Panc1 (cell line): ENCODE measurements around the gene ZBTB7C. TPM values are rescaled to one million over a fixed set of nuclear protein-coding genes. Genes with fewer than 3 reads are reported as not detected.

Experiments used
- ATAC-seq: fragments of 200-7000 bp; cut with Tn5 transposase; 2 replicates; pipeline ENCODE4 v1.9.1; 2020; ENCODE audit warnings: mild to moderate bottlenecking, moderate library complexity
- BruUV-seq: library from RNA; stranded (reverse); fragments of 400-500 nt; replicated peaks from 2 replicates; lab custom pipeline; 2021; lab: Mats Ljungman, UMichigan
- CTCF ChIA-PET: fragments of 300-600 bp; sonication (Branson Sonifier 250); formaldehyde crosslinking; loops from one replicate; lab custom pipeline; 2022; ENCODE audit warnings: antibody characterized with exemption; lab: Charles Lee
- POLR2A ChIA-PET: fragments of 300-600 bp; sonication (Branson Sonifier 250); formaldehyde crosslinking; loops from one replicate; lab custom pipeline; 2022; ENCODE audit warnings: antibody characterized with exemption; lab: Charles Lee
- DNase-seq: peaks from one replicate; pipeline ENCODE4 v3.0.0-alpha.2; 2010; ENCODE audit warnings: low read depth, low spot score
- H3K27ac ChIP-seq: 2 replicates; pipeline ENCODE4 v1.5.1; 2011; ENCODE audit warnings: mild to moderate bottlenecking, low read length, inconsistent platforms
- H3K27me3 ChIP-seq: fragments of 200-500 bp; sonication (Bioruptor generic); 2 replicates; pipeline ENCODE4 v1.6.0; 2014; ENCODE audit warnings: low read length, inconsistent platforms; ENCODE audit not compliant: control insufficient read depth, insufficient read depth
- H3K36me3 ChIP-seq: fragments of 200-500 bp; sonication (Bioruptor generic); 2 replicates; pipeline ENCODE4 v1.5.1; 2014; ENCODE audit warnings: inconsistent platforms, mild to moderate bottlenecking, low read length, moderate library complexity; ENCODE audit not compliant: control insufficient read depth, insufficient read depth
- H3K4me1 ChIP-seq: 2 replicates; pipeline ENCODE4 v1.5.1; 2011; ENCODE audit warnings: inconsistent platforms, mild to moderate bottlenecking, low read length, moderate library complexity; ENCODE audit not compliant: control insufficient read depth, insufficient read depth
- H3K4me3 ChIP-seq, 2 experiments: 2 replicates each; pipeline ENCODE4 v1.5.1; 2011 to 2012; ENCODE audit warnings: low read depth in 2 of 2, low read length in 2 of 2, mild to moderate bottlenecking in 2 of 2, inconsistent platforms in 1 of 2, moderate library complexity in 1 of 2
- H3K9me3 ChIP-seq: fragments of 200-500 bp; sonication (Bioruptor generic); 2 replicates; pipeline ENCODE4 v1.5.1; 2014; ENCODE audit warnings: low read depth, mild to moderate bottlenecking, inconsistent platforms, low read length, moderate library complexity; ENCODE audit not compliant: control insufficient read depth, insufficient read depth
- CTCF ChIP-seq: fragments of 450-650 bp; IDR thresholded peaks from 2 replicates; pipeline ENCODE4 v1.5.1; 2017; ENCODE audit warnings: mild to moderate bottlenecking
- POLR2AphosphoS5 ChIP-seq: IDR thresholded peaks from 2 replicates; pipeline ENCODE4 v1.6.1; 2012; ENCODE audit warnings: mild to moderate bottlenecking, low read depth, low read length, moderate library complexity
- REST ChIP-seq, 2 experiments: IDR thresholded peaks; 2 replicates each; pipeline ENCODE4 v1.6.1; 2011 to 2012; ENCODE audit warnings: low read depth in 2 of 2, control low read depth in 1 of 2, low read length in 1 of 2, mild to moderate bottlenecking in 1 of 2, moderate library complexity in 1 of 2; ENCODE audit not compliant: insufficient read depth in 1 of 2
- SIN3A ChIP-seq: IDR thresholded peaks from 2 replicates; pipeline ENCODE4 v1.6.1; 2012; ENCODE audit warnings: low read depth, mild to moderate bottlenecking, low read length, moderate library complexity, borderline replicate concordance; ENCODE audit not compliant: insufficient read depth
- TCF7L2 ChIP-seq: IDR thresholded peaks from 2 replicates; pipeline ENCODE4 v1.6.1; 2011; ENCODE audit warnings: mild to moderate bottlenecking, low read depth, low read length, inconsistent platforms
- in situ Hi-C: cut with HindIII; loops from 2 replicates; pipeline ENCODE4 v1.10.0; 2016; ENCODE audit warnings: low sequenced_read_pairs, low pct_unique_long_range_greater_than_20kb
- intact Hi-C: fragments of 100-400 bp; cut with micrococcal nuclease; formaldehyde crosslinking; loops from one replicate; pipeline ENCODE4 v1.10.0; 2022; ENCODE audit not compliant: unreplicated experiment
- total RNA-seq: library from RNA; stranded (reverse); gene quantifications from one replicate; pipeline ENCODE4 v1.2.1, GENCODE V29; 2021; ENCODE audit not compliant: unreplicated experiment

The ZBTB7C gene
- total RNA-seq, 1 experiment from 2014 or later = 0.03 TPM

GRCh38 chr18:48202006-48202348, 207.2 kb downstream of the ZBTB7C start:
- intact Hi-C loops (no loop called here), in situ Hi-C loops (no loop called here)
- Histone ChIP-seq H3K27ac (no peak overlapping the region), H3K27me3 (peaks cover 9% of the 10 kb centered on the region; the same call in 1 of the 2 replicates), H3K4me3 (no peak overlapping the region), H3K9me3 (no peaks in the 10 kb centered on the region), H3K4me1 (no peaks in the 10 kb centered on the region), H3K36me3 (no peaks in the 10 kb centered on the region)
- DNase-seq (no peak), ATAC-seq (no peak)
- ChIA-PET CTCF (no interaction called here), POLR2A (no interaction called here)
- TF ChIP-seq REST (IDR thresholded peaks at IDR 0.05; ENCODE audit: insufficient read depth in 1 of 2, low read depth in 2 of 2, low read length in 1 of 2) (no peak), POLR2AphosphoS5 (no peak), CTCF (no peak), SIN3A (no peak), TCF7L2 (no peak)
- no TSS peak for BruUV-seq

- no peak for TF ChIP-seq SIN3A
- TF ChIP-seq CTCF = no peak
- no peak for TF ChIP-seq REST (IDR thresholded peaks at IDR 0.05; ENCODE audit: insufficient read depth in 1 of 2, low read depth in 2 of 2, low read length in 1 of 2)
- TF ChIP-seq TCF7L2 = no peak
- TF ChIP-seq POLR2AphosphoS5 = no peak
- H3K36me3 ChIP-seq = no peaks in the 10 kb centered on the region
- H3K4me1 ChIP-seq = no peaks in the 10 kb centered on the region
- no peak for ATAC-seq
- ChIA-PET CTCF (no interaction called here), POLR2A (no interaction called here)
- H3K4me3 ChIP-seq = no peak overlapping the region
- intact Hi-C loops (no loop called here), in situ Hi-C loops (no loop called here)
- no peak overlapping the region for H3K27ac ChIP-seq
- no peaks in the 10 kb centered on the region for H3K9me3 ChIP-seq
- H3K27me3 ChIP-seq = peaks cover 9% of the 10 kb centered on the region; the same call in 1 of the 2 replicates
- no peak for DNase-seq
- BruUV-seq = no TSS peak
These were observed 207.7 kb downstream of the ZBTB7C start for GRCh38 chr18:48201337-48202005.
